LoVo (cell line): ENCODE data around the gene FNDC3B.

ENCODE experiments used
- DNase-seq: peaks from one replicate; pipeline ENCODE4 v3.0.0-alpha.2; 2016; ENCODE audit warnings: low spot score

FNDC3B gene

GRCh38 chr3:172189987-172190603, 150.7 kb downstream of the FNDC3B start:
- no peak for DNase-seq

GRCh38 chr3:172190980-172191379, 151.6 kb downstream of the FNDC3B start:
- DNase-seq: no peak

GRCh38 chr3:172191629-172192028, 152.3 kb downstream of the FNDC3B start:
- no peak for DNase-seq

GRCh38 chr3:172192830-172193415, 153.5 kb downstream of the FNDC3B start:
- no peak for DNase-seq

- no peak for DNase-seq
Observed at GRCh38 chr3:172193436-172193835, 154.1 kb downstream of the FNDC3B start.

GRCh38 chr3:172194702-172195406, 155.5 kb downstream of the FNDC3B start:
- no peak for DNase-seq

- no peak for DNase-seq
Observed at GRCh38 chr3:172195407-172195754, 156.0 kb downstream of the FNDC3B start.

GRCh38 chr3:172197344-172197743, 158.0 kb downstream of the FNDC3B start:
- no peak for DNase-seq

- DNase-seq: no peak
Observed at GRCh38 chr3:172198428-172198827, 159.1 kb downstream of the FNDC3B start.

- DNase-seq: no peak
Observed at GRCh38 chr3:172199850-172200369, 160.5 kb downstream of the FNDC3B start.

- DNase-seq: no peak
Observed at GRCh38 chr3:172201136-172201869, 161.9 kb downstream of the FNDC3B start.

GRCh38 chr3:172201870-172202236, 162.5 kb downstream of the FNDC3B start:
- DNase-seq: no peak

- no peak for DNase-seq
Observed at GRCh38 chr3:172202797-172203196, 163.4 kb downstream of the FNDC3B start.

- DNase-seq: no peak
Observed at GRCh38 chr3:172203522-172204258, 164.3 kb downstream of the FNDC3B start.

- no peak for DNase-seq
Observed at GRCh38 chr3:172204716-172205115, 165.3 kb downstream of the FNDC3B start.

- no peak for DNase-seq
Observed at GRCh38 chr3:172208586-172209332, 169.4 kb downstream of the FNDC3B start.

GRCh38 chr3:172209333-172210321, 170.2 kb downstream of the FNDC3B start:
- no peak for DNase-seq

- DNase-seq: no peak
Observed at GRCh38 chr3:172210355-172210754, 171.0 kb downstream of the FNDC3B start.

- no peak for DNase-seq
Observed at GRCh38 chr3:172211123-172211522, 171.7 kb downstream of the FNDC3B start.

- DNase-seq: no peak
Observed at GRCh38 chr3:172213200-172213599, 173.8 kb downstream of the FNDC3B start.
